OCI-LY1 (cell line): ENCODE measurements around the gene MON2.

ENCODE experiments used
- H2AFZ ChIP-seq: fragments of 200-600 bp; sonication (generic), shearing (Covaris generic); 2 replicates; pipeline ENCODE4 v1.6.0; 2014; ENCODE audit warnings: antibody characterized with exemption, mild to moderate bottlenecking, low read length
- H3F3A ChIP-seq: fragments of 200-600 bp; sonication (generic), shearing (Covaris generic); 2 replicates; pipeline ENCODE4 v1.6.0; 2014; ENCODE audit warnings: mild to moderate bottlenecking, antibody characterized with exemption, low read length, moderate library complexity; ENCODE audit not compliant: insufficient read depth
- H3K27ac ChIP-seq: fragments of 200-600 bp; sonication (generic); 2 replicates; pipeline ENCODE4 v1.5.1; 2014; ENCODE audit warnings: low read length, mixed run types, mild to moderate bottlenecking, low read depth; ENCODE audit not compliant: poor library complexity, severe bottlenecking
- H3K27me3 ChIP-seq: fragments of 200-600 bp; sonication (generic); 2 replicates; pipeline ENCODE4 v1.6.0; 2014; ENCODE audit warnings: antibody characterized with exemption, mild to moderate bottlenecking, low read length, moderate library complexity; ENCODE audit not compliant: insufficient read depth
- H3K36me3 ChIP-seq: fragments of 200-600 bp; sonication (generic); 2 replicates; pipeline ENCODE4 v1.6.1; 2014; ENCODE audit warnings: mild to moderate bottlenecking, antibody characterized with exemption, low read length, moderate library complexity, mixed read lengths; ENCODE audit not compliant: insufficient read depth
- H3K4me1 ChIP-seq: fragments of 200-600 bp; sonication (generic); 2 replicates; pipeline ENCODE4 v1.5.1; 2014; ENCODE audit warnings: mild to moderate bottlenecking, low read length, moderate library complexity; ENCODE audit not compliant: insufficient read depth, severe bottlenecking
- H3K4me2 ChIP-seq: fragments of 200-600 bp; sonication (generic), shearing (Covaris generic); 2 replicates; pipeline ENCODE4 v1.6.1; 2014; ENCODE audit warnings: low read length
- H3K4me3 ChIP-seq: fragments of 200-600 bp; sonication (generic); 2 replicates; pipeline ENCODE4 v1.5.1; 2014; ENCODE audit warnings: low read length, low read depth, mild to moderate bottlenecking, mixed read lengths; ENCODE audit not compliant: poor library complexity, severe bottlenecking
- H3K79me2 ChIP-seq: fragments of 200-600 bp; shearing (Covaris generic); 2 replicates; pipeline ENCODE4 v1.6.1; 2016; ENCODE audit warnings: mixed run types, low read length, mixed read lengths; ENCODE audit not compliant: insufficient read depth
- H3K9ac ChIP-seq: fragments of 200-600 bp; sonication (generic), shearing (Covaris generic); 2 replicates; pipeline ENCODE4 v1.6.1; 2014; ENCODE audit warnings: mild to moderate bottlenecking, low read length, mixed read lengths
- H3K9me2 ChIP-seq: fragments of 200-600 bp; sonication (generic), shearing (Covaris generic); 2 replicates; pipeline ENCODE4 v1.6.1; 2014; ENCODE audit warnings: low read depth, mild to moderate bottlenecking, low read length, mixed read lengths
- H3K9me3 ChIP-seq: fragments of 200-600 bp; shearing (Covaris generic); 2 replicates; pipeline ENCODE4 v1.6.1; 2014; ENCODE audit warnings: low read length, mixed read lengths
- H4K20me1 ChIP-seq: fragments of 200-600 bp; sonication (generic), shearing (Covaris generic); 2 replicates; pipeline ENCODE4 v1.6.0; 2016; ENCODE audit warnings: mild to moderate bottlenecking, low read length; ENCODE audit not compliant: insufficient read depth
- EZH2 ChIP-seq: fragments of 200-600 bp; sonication (generic), shearing (Covaris generic); IDR thresholded peaks from 2 replicates; pipeline ENCODE4 v1.8.0; 2017; ENCODE audit warnings: borderline replicate concordance, mixed run types, mild to moderate bottlenecking, antibody characterized with exemption, low read length, moderate library complexity, mixed read lengths
- TF ChIP-seq, protein P1 (sequence below): fragments of 200-600 bp; sonication (generic), shearing (Covaris generic); IDR thresholded peaks from 2 replicates; pipeline ENCODE4 v1.5.1; 2017; ENCODE audit warnings: mild to moderate bottlenecking, antibody characterized with exemption, low read length, moderate library complexity, mixed read lengths

The MON2 gene

DNA sequence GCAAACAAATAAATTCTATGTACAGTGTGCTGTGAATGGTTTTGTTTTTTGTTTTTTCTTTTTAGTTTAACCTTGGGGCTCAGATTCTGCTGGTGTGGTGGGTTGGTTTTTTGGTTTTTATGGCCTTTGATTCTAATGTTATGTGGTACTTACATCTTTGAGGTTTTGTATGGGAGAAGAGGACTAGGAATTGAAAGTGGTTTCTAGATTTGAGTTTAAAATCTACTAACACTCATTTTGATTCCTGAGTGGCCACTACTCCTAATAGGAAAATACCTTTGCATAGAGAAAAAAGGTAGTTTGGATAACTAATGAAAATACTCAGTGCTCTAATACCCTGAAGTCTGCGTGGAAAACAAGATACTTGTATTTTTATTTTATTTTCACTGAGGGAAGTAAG lies 137.7 kb downstream of the MON2 start:
- H3K27me3 ChIP-seq: no peaks in the 10 kb centered on the region
- peak overlapping the region; percentile 99 for H3K9ac ChIP-seq
- peaks cover under 1% of the 10 kb centered on the region; the same call in 1 of the 2 replicates for H3K9me2 ChIP-seq
- peaks cover 33% of the 10 kb centered on the region for H3K4me1 ChIP-seq
- H3F3A ChIP-seq: no peaks in the 10 kb centered on the region
- H2AFZ ChIP-seq: no peak overlapping the region
- H3K79me2 ChIP-seq: peaks cover 17% of the 10 kb centered on the region
- H4K20me1 ChIP-seq: no peaks in the 10 kb centered on the region
- H3K4me2 ChIP-seq: peak overlapping the region; percentile 92
- no peaks in the 10 kb centered on the region for H3K9me3 ChIP-seq
- H3K4me3 ChIP-seq: peak overlapping the region; percentile 89
- no peak overlapping the region for H3K27ac ChIP-seq
- peaks cover 6% of the 10 kb centered on the region; the same call in 1 of the 2 replicates for H3K36me3 ChIP-seq
- TF ChIP-seq, protein P1, sequence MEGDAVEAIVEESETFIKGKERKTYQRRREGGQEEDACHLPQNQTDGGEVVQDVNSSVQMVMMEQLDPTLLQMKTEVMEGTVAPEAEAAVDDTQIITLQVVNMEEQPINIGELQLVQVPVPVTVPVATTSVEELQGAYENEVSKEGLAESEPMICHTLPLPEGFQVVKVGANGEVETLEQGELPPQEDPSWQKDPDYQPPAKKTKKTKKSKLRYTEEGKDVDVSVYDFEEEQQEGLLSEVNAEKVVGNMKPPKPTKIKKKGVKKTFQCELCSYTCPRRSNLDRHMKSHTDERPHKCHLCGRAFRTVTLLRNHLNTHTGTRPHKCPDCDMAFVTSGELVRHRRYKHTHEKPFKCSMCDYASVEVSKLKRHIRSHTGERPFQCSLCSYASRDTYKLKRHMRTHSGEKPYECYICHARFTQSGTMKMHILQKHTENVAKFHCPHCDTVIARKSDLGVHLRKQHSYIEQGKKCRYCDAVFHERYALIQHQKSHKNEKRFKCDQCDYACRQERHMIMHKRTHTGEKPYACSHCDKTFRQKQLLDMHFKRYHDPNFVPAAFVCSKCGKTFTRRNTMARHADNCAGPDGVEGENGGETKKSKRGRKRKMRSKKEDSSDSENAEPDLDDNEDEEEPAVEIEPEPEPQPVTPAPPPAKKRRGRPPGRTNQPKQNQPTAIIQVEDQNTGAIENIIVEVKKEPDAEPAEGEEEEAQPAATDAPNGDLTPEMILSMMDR: no peak
- no peak for TF ChIP-seq EZH2

DNA sequence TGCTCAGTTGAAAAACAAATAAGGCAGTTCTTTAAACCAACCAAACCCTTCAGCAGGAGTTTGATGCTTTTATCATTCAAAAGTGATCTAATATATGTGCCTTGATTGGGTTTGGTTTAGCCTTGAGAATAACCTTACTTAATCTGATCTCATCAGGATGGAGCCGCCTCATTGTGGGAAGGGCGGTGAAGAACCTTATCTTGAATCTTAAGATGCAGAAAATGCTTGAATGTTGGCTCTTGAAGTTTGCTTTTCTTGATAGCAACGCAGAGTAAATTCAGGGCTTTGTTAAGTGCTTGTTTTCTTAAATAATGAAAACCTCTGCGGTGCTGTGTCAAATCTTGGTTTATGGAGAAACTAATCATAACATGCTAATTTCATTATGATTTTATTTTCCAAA lies 138.2 kb downstream of the MON2 start:
- Histone ChIP-seq H3K9me2 (peaks cover 2% of the 10 kb centered on the region; the same call in 1 of the 2 replicates), H3K27ac (no peak overlapping the region), H2AFZ (no peak overlapping the region), H3K36me3 (peaks cover 6% of the 10 kb centered on the region; the same call in 1 of the 2 replicates), H3K79me2 (peaks cover 17% of the 10 kb centered on the region), H3K9ac (peak overlapping the region; percentile 99), H3K4me3 (peak overlapping the region; percentile 89), H3K9me3 (no peaks in the 10 kb centered on the region), H3K27me3 (no peaks in the 10 kb centered on the region), H3F3A (no peaks in the 10 kb centered on the region), H3K4me2 (peak overlapping the region; percentile 92), H3K4me1 (peaks cover 28% of the 10 kb centered on the region), H4K20me1 (no peaks in the 10 kb centered on the region)
- no peak for TF ChIP-seq EZH2
- TF ChIP-seq, protein P1: no peak

DNA sequence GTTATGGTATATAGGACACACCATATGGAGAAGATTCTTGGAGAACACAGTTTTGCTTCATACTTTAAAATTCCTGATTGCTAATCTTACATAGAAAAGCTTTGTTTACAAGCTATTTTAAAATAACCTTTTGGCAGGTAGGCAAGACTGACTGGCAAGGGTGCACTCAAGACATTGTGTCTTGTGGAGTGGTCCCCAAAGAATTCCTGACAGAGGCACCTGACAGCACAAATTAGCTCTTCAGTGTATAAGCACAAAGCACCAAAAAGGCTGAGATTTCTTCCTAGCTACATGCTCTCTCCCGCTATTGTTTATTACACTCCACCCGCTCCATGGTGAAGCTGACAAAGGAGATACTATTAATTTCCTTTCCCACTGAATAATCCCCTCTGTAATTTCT lies 139.4 kb downstream of the MON2 start:
- no peaks in the 10 kb centered on the region for H3K27me3 ChIP-seq
- peaks cover 2% of the 10 kb centered on the region; the same call in 1 of the 2 replicates for H3K9me2 ChIP-seq
- no peaks in the 10 kb centered on the region for H4K20me1 ChIP-seq
- no peaks in the 10 kb centered on the region for H3K9me3 ChIP-seq
- TF ChIP-seq, protein P1: no peak
- no peak for TF ChIP-seq EZH2
- peaks cover 28% of the 10 kb centered on the region for H3K4me1 ChIP-seq
- no peak overlapping the region for H3K4me2 ChIP-seq
- no peaks in the 10 kb centered on the region for H3F3A ChIP-seq
- no peak overlapping the region for H3K4me3 ChIP-seq
- H3K79me2 ChIP-seq: peaks cover 17% of the 10 kb centered on the region
- H3K9ac ChIP-seq: no peak overlapping the region
- H3K36me3 ChIP-seq: peaks cover 6% of the 10 kb centered on the region; the same call in 1 of the 2 replicates
- H2AFZ ChIP-seq: no peak overlapping the region
- H3K27ac ChIP-seq: no peak overlapping the region
